IPS DF 6.9 (cell line): ENCODE data around the gene ECI1.
"Not testable (repeated sequence)": the region's sequence is repeated elsewhere in the genome, so short reads cannot be mapped to it uniquely, and the experiment has no call there.

Source experiments
- DNase-seq: peaks from one replicate; pipeline ENCODE4 v3.0.0-alpha.2; 2013; ENCODE audit warnings: low read depth, low spot score
- H3K27ac ChIP-seq: one replicate; pipeline ENCODE4 v1.5.1; 2013; ENCODE audit warnings: low read length, control low read depth
- H3K27me3 ChIP-seq: 2 replicates; pipeline ENCODE4 v1.6.1; 2013; ENCODE audit warnings: mild to moderate bottlenecking, low read length; ENCODE audit not compliant: control insufficient read depth, insufficient read depth
- H3K36me3 ChIP-seq: 2 replicates; pipeline ENCODE4 v1.6.1; 2013; ENCODE audit warnings: low read length; ENCODE audit not compliant: control insufficient read depth, insufficient read depth
- H3K4me1 ChIP-seq: 2 replicates; pipeline ENCODE4 v1.6.1; 2013; ENCODE audit warnings: low read length; ENCODE audit not compliant: control insufficient read depth, insufficient read depth
- H3K4me3 ChIP-seq: 2 replicates; pipeline ENCODE4 v1.5.1; 2013; ENCODE audit warnings: mild to moderate bottlenecking, low read length
- H3K9me3 ChIP-seq: 2 replicates; pipeline ENCODE4 v1.6.1; 2013; ENCODE audit warnings: low read length, inconsistent platforms; ENCODE audit not compliant: control insufficient read depth, insufficient read depth
- WGBS: extraction: QIAGEN DNeasy Blood & Tissue Kit; methylation state at CpG from one replicate; pipeline ENCODE4 v1.1.7; 2013; ENCODE audit warnings: mixed read lengths, missing lambda C conversion rate; ENCODE audit not compliant: insufficient read length, insufficient coverage; 5-methylcytosine and 5-hydroxymethylcytosine counted together

The ECI1 gene

GRCh38 chr16:2203119-2203688 lies 48.2 kb downstream of the ECI1 start:
- not testable (repeated sequence) for H3K27me3 ChIP-seq, H3K9me3 ChIP-seq, H3K4me1 ChIP-seq, H3K4me3 ChIP-seq, DNase-seq, H3K27ac ChIP-seq
- peaks cover 13% of the 10 kb centered on the region for H3K36me3 ChIP-seq
- WGBS = no CpG with 5 or more reads among the region's 8 CpGs

- Histone ChIP-seq H3K4me1 (peaks cover 4% of the 10 kb centered on the region; the same call in 1 of the 2 replicates), H3K27me3 (peaks cover 7% of the 10 kb centered on the region; the same call in 1 of the 2 replicates), H3K27ac (no peak overlapping the region), H3K9me3 (no peaks in the 10 kb centered on the region), H3K4me3 (no peak overlapping the region), H3K36me3 (no peaks in the 10 kb centered on the region)
- DNase-seq = no peak
- WGBS = no CpG with 5 or more reads among the region's 6 CpGs
These were observed 51.1 kb downstream of the ECI1 start for GRCh38 chr16:2200313-2200712.

GRCh38 chr16:2199621-2200139 lies 51.7 kb downstream of the ECI1 start:
- H3K27me3 ChIP-seq = peaks cover 7% of the 10 kb centered on the region; the same call in 1 of the 2 replicates
- no CpG with 5 or more reads among the region's 14 CpGs for WGBS

GRCh38 chr16:2199095-2199494 lies 52.3 kb downstream of the ECI1 start:
- Histone ChIP-seq H3K4me3 (no peak overlapping the region), H3K4me1 (peaks cover 5% of the 10 kb centered on the region; the same call in 1 of the 2 replicates), H3K27me3 (peaks cover 7% of the 10 kb centered on the region; the same call in 1 of the 2 replicates), H3K36me3 (no peaks in the 10 kb centered on the region), H3K9me3 (no peaks in the 10 kb centered on the region), H3K27ac (no peak overlapping the region)
- WGBS = no CpG with 5 or more reads among the region's 5 CpGs
- DNase-seq = no peak

More at GRCh38 chr16:2199621-2200139, 51.7 kb downstream of the ECI1 start:
- H3K9me3 ChIP-seq = no peaks in the 10 kb centered on the region
- H3K36me3 ChIP-seq = no peaks in the 10 kb centered on the region
- H3K27ac ChIP-seq = no peak overlapping the region
- H3K4me3 ChIP-seq = no peak overlapping the region
- no peak for DNase-seq
- peaks cover 5% of the 10 kb centered on the region; the same call in 1 of the 2 replicates for H3K4me1 ChIP-seq

- H3K4me3 ChIP-seq = no peak overlapping the region
- H3K27ac ChIP-seq = no peak overlapping the region
- no peaks in the 10 kb centered on the region for H3K9me3 ChIP-seq
- peaks cover 5% of the 10 kb centered on the region; the same call in 1 of the 2 replicates for H3K4me1 ChIP-seq
- DNase-seq = no peak
- WGBS = no CpG with 5 or more reads among the region's 4 CpGs
- H3K36me3 ChIP-seq = no peaks in the 10 kb centered on the region
- H3K27me3 ChIP-seq = peaks cover 7% of the 10 kb centered on the region; the same call in 1 of the 2 replicates
These were observed 53.1 kb downstream of the ECI1 start for GRCh38 chr16:2198283-2198682.

- Histone ChIP-seq H3K27ac (no peak overlapping the region), H3K36me3 (no peaks in the 10 kb centered on the region), H3K4me1 (peaks cover 5% of the 10 kb centered on the region; the same call in 1 of the 2 replicates), H3K9me3 (no peaks in the 10 kb centered on the region), H3K4me3 (no peak overlapping the region), H3K27me3 (peaks cover 7% of the 10 kb centered on the region; the same call in 1 of the 2 replicates)
- WGBS = no CpG with 5 or more reads among the region's 6 CpGs
- DNase-seq = no peak
These were observed 53.6 kb downstream of the ECI1 start for GRCh38 chr16:2197765-2198164.

- peaks cover 7% of the 10 kb centered on the region; the same call in 1 of the 2 replicates for H3K27me3 ChIP-seq
These were observed 54.3 kb downstream of the ECI1 start for GRCh38 chr16:2196981-2197511.

GRCh38 chr16:2196162-2196980 lies 55.0 kb downstream of the ECI1 start, which contains the start of gene CASKIN1:
Gene CASKIN1, minus strand, starts transcription at chr16:2196605. Its CDS starts 173 bp downstream, at chr16:2196432.
- H3K4me3 ChIP-seq = peak within 1 kb of the TSS; percentile 57; the same call in 1 of the 2 replicates
- no CpG with 5 or more reads among the region's 129 CpGs for WGBS
- H3K9me3 ChIP-seq = no peaks in the 10 kb centered on the region
- H3K27me3 ChIP-seq = peaks cover 7% of the 10 kb centered on the region; the same call in 1 of the 2 replicates
- DNase-seq = no peak
- no peaks in the 10 kb centered on the region for H3K36me3 ChIP-seq
- H3K4me1 ChIP-seq = peaks cover 5% of the 10 kb centered on the region; the same call in 1 of the 2 replicates
- no peak within 1 kb of the TSS for H3K27ac ChIP-seq

More at GRCh38 chr16:2196981-2197511, 54.3 kb downstream of the ECI1 start:
- Histone ChIP-seq H3K36me3 (no peaks in the 10 kb centered on the region), H3K27ac (no peak overlapping the region), H3K4me1 (peaks cover 5% of the 10 kb centered on the region; the same call in 1 of the 2 replicates), H3K9me3 (no peaks in the 10 kb centered on the region), H3K4me3 (peak overlapping the region; percentile 21; the same call in 1 of the 2 replicates)
- no peak for DNase-seq
- no CpG with 5 or more reads among the region's 32 CpGs for WGBS

GRCh38 chr16:2195322-2196161 lies 55.8 kb downstream of the ECI1 start:
- no peak for DNase-seq
- Histone ChIP-seq H3K4me1 (peaks cover 5% of the 10 kb centered on the region; the same call in 1 of the 2 replicates), H3K27ac (no peak overlapping the region), H3K36me3 (no peaks in the 10 kb centered on the region), H3K27me3 (peaks cover 7% of the 10 kb centered on the region; the same call in 1 of the 2 replicates), H3K4me3 (peak overlapping the region; percentile 57; the same call in 1 of the 2 replicates), H3K9me3 (no peaks in the 10 kb centered on the region)
- no CpG with 5 or more reads among the region's 49 CpGs for WGBS
